Right lobe of liver (tissue), 4 donors: Measurements from ENCODE around the gene CHPF.

Experiments
- CTCF ChIP-seq, 4 donors: fragments of 200-600 bp in 3 of 4; fragments of 450-650 bp in 1 of 4; IDR thresholded peaks; one replicate each; pipeline versions ENCODE4 v1.5.1 to v1.8.0; 2016 to 2022; ENCODE audit warnings: antibody characterized with exemption in 4 of 4, mild to moderate bottlenecking in 2 of 4
- POLR2A ChIP-seq: fragments of 450-650 bp; IDR thresholded peaks from one replicate; pipeline ENCODE4 v1.6.1; 2017; ENCODE audit warnings: antibody characterized with exemption, mild to moderate bottlenecking
- donor health status: DM: no; HTN: no; CAD: no.
- donor health status: DM: no; HTN: no; CAD: no.
- donor health status: DM: no; HTN: yes; CAD: no.

DNA sequence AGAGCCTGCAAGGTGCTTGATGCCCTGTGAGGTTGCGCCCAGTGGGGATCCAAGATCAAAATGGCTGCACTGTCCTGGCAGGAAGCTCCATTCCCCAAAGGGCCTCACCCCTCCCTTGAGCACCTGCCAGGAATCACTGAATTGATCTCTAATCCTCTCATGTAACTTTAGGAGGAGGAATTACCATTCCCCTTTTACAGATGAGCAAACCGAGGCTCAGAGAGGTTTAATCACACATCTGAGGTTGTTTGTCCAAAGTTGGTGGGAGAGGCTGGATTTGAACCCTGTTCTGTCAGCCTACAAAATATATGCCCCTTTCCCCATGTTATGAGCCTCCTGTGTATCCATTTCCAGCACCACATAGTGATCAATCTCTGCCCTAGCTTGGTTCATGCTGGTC, 18.8 kb downstream of the CHPF start:
- TF ChIP-seq POLR2A: no peak
- no peak for TF ChIP-seq CTCF (IDR thresholded peaks at IDR 0.05)
